Esophagus muscularis mucosa (tissue), 3 donors: ENCODE measurements around the gene KDSR.

ENCODE experiments used
- POLR2A ChIP-seq: fragments of 450-650 bp; IDR thresholded peaks from one replicate; pipeline ENCODE4 v1.6.1; 2017; ENCODE audit warnings: antibody characterized with exemption, moderate library complexity, mild to moderate bottlenecking, low read depth
- POLR2AphosphoS5 ChIP-seq, 2 donors: sonication (generic); formaldehyde crosslinking; IDR thresholded peaks; one replicate each; pipeline ENCODE4 v1.6.1; 2017; ENCODE audit warnings: antibody characterized with exemption in 2 of 2
- TF ChIP-seq, protein P1 (sequence below), 3 experiments: fragments of 200-600 bp in 2 of 3; fragments of 450-650 bp in 1 of 3; sonication (generic) in 2 of 3; IDR thresholded peaks; one replicate each; pipeline ENCODE4 v1.5.1; 2017 to 2019; ENCODE audit warnings: antibody characterized with exemption in 3 of 3, mild to moderate bottlenecking in 2 of 3, moderate library complexity in 1 of 3

DNA sequence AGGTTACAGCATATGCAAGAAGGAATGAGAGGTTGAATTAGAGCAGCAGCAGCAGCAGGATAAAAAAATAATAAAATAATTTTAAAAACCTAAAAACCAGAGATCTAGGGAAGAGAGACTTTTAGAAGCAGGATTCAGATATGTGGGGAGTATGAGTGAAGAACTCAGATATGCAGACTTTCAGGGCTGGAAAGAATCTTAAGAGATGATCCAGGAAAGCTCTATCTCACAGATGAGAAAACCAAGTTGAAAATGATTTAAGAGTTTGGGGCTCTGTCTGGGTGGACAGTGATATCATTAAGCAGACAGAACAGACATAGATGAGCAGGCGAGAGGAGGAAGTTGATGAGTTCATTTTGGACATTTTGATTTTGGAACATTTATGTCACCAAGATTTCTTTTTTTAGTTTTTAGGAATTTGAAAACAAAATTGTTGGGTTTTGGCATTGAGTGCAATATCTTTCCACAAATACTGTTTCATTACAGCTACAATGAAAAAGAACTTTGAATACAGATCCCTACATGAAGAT lies 79.2 kb downstream of the KDSR start:
- TF ChIP-seq POLR2A, result no peak
- TF ChIP-seq, protein P1, sequence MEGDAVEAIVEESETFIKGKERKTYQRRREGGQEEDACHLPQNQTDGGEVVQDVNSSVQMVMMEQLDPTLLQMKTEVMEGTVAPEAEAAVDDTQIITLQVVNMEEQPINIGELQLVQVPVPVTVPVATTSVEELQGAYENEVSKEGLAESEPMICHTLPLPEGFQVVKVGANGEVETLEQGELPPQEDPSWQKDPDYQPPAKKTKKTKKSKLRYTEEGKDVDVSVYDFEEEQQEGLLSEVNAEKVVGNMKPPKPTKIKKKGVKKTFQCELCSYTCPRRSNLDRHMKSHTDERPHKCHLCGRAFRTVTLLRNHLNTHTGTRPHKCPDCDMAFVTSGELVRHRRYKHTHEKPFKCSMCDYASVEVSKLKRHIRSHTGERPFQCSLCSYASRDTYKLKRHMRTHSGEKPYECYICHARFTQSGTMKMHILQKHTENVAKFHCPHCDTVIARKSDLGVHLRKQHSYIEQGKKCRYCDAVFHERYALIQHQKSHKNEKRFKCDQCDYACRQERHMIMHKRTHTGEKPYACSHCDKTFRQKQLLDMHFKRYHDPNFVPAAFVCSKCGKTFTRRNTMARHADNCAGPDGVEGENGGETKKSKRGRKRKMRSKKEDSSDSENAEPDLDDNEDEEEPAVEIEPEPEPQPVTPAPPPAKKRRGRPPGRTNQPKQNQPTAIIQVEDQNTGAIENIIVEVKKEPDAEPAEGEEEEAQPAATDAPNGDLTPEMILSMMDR (IDR thresholded peaks at IDR 0.05), result no peak
- no peak for TF ChIP-seq POLR2AphosphoS5 (IDR thresholded peaks at IDR 0.05)
